Measurements from ENCODE around the gene SLIT3.

SLIT3 gene

GRCh38 chr5:168985454-168985853, 315.5 kb downstream of the SLIT3 start:
- DNase-seq = no peak

GRCh38 chr5:168984135-168984675, 316.7 kb downstream of the SLIT3 start:
- no peak for DNase-seq

- no peak for DNase-seq
Observed at GRCh38 chr5:168979135-168979534, 321.8 kb downstream of the SLIT3 start.

GRCh38 chr5:168978500-168978899, 322.4 kb downstream of the SLIT3 start:
- DNase-seq = no peak

- no peak for DNase-seq
Observed at GRCh38 chr5:168978015-168978414, 322.9 kb downstream of the SLIT3 start.

- DNase-seq = no peak
Observed at GRCh38 chr5:168976311-168976970, 324.5 kb downstream of the SLIT3 start.

- no peak for DNase-seq
Observed at GRCh38 chr5:168975331-168975730, 325.6 kb downstream of the SLIT3 start.

- DNase-seq = no peak
Observed at GRCh38 chr5:168974082-168974481, 326.9 kb downstream of the SLIT3 start.

- DNase-seq = no peak
Observed at GRCh38 chr5:168972731-168973130, 328.2 kb downstream of the SLIT3 start.

- no peak for DNase-seq
Observed at GRCh38 chr5:168971100-168971499, 329.8 kb downstream of the SLIT3 start.

GRCh38 chr5:168969326-168969886, 331.5 kb downstream of the SLIT3 start:
- no peak for DNase-seq

GRCh38 chr5:168967882-168968620, 332.9 kb downstream of the SLIT3 start:
- DNase-seq = no peak

- no peak for DNase-seq
Observed at GRCh38 chr5:168965638-168966037, 335.3 kb downstream of the SLIT3 start.

GRCh38 chr5:168964182-168964581, 336.8 kb downstream of the SLIT3 start:
- no peak for DNase-seq

- no peak for DNase-seq
Observed at GRCh38 chr5:168962306-168962705, 338.6 kb downstream of the SLIT3 start.

GRCh38 chr5:168961681-168962080, 339.3 kb downstream of the SLIT3 start:
- no peak for DNase-seq

GRCh38 chr5:168960497-168960896, 340.4 kb downstream of the SLIT3 start:
- no peak for DNase-seq

- no peak for DNase-seq
Observed at GRCh38 chr5:168953351-168953750, 347.6 kb downstream of the SLIT3 start.

GRCh38 chr5:168952196-168952595, 348.7 kb downstream of the SLIT3 start:
- no peak for DNase-seq

- no peak for DNase-seq
Observed at GRCh38 chr5:168951769-168952168, 349.2 kb downstream of the SLIT3 start.

GRCh38 chr5:168951356-168951755, 349.6 kb downstream of the SLIT3 start:
- DNase-seq = no peak

- no peak for DNase-seq
Observed at GRCh38 chr5:168950241-168950951, 350.5 kb downstream of the SLIT3 start.

- no peak for DNase-seq
Observed at GRCh38 chr5:168948746-168949145, 352.2 kb downstream of the SLIT3 start.

All from activated CD4-positive, CD25-positive, alpha-beta regulatory T cell treated with anti-CD3 and anti-CD28 coated beads, Interleukin-2, amount 50 U/mL, for 72 hours (primary cell).